Choroid plexus epithelial cell (primary cell): Measurements from ENCODE around the gene RAB36.

Experiments used
- DNase-seq: peaks from one replicate; pipeline ENCODE4 v3.0.0-alpha.2; 2010; ENCODE audit warnings: low read depth
- H3K4me3 ChIP-seq: 2 replicates; pipeline ENCODE4 v1.5.1; 2011; ENCODE audit warnings: low read depth, mild to moderate bottlenecking, control low read depth, low read length, moderate library complexity
- TF ChIP-seq, protein P1 (sequence below): conservative IDR thresholded peaks from 2 replicates; pipeline ENCODE4 v1.5.1; 2011; ENCODE audit warnings: low read depth, mild to moderate bottlenecking, control low read depth, inconsistent platforms, low read length, moderate library complexity

Gene RAB36

DNA sequence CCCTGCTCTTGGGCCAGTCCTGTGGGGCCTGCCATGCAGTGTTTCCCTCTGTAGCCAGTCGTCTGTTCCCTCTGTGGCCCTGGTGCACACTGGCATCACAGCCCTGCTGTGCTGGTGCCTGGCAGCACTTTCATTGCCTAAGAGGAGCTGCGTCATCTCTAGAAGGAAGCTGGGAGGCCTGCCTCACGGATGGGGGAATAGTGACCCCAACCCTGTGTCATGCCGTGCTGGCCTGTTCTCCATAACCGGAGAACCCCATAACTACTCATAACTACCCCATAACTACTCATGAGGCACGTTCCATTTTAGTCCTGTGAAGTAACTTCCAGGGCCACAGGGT, 14.0 kb downstream of the RAB36 start:
- H3K4me3 ChIP-seq, result no peak overlapping the region
- DNase-seq, result no peak
- TF ChIP-seq, protein P1, sequence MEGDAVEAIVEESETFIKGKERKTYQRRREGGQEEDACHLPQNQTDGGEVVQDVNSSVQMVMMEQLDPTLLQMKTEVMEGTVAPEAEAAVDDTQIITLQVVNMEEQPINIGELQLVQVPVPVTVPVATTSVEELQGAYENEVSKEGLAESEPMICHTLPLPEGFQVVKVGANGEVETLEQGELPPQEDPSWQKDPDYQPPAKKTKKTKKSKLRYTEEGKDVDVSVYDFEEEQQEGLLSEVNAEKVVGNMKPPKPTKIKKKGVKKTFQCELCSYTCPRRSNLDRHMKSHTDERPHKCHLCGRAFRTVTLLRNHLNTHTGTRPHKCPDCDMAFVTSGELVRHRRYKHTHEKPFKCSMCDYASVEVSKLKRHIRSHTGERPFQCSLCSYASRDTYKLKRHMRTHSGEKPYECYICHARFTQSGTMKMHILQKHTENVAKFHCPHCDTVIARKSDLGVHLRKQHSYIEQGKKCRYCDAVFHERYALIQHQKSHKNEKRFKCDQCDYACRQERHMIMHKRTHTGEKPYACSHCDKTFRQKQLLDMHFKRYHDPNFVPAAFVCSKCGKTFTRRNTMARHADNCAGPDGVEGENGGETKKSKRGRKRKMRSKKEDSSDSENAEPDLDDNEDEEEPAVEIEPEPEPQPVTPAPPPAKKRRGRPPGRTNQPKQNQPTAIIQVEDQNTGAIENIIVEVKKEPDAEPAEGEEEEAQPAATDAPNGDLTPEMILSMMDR, result no peak

- TF ChIP-seq, protein P1, result no peak
- no peak overlapping the region for H3K4me3 ChIP-seq
- no peak for DNase-seq
Observed at GRCh38 chr22:23161029-23161428, 15.8 kb downstream of the RAB36 start.

DNA sequence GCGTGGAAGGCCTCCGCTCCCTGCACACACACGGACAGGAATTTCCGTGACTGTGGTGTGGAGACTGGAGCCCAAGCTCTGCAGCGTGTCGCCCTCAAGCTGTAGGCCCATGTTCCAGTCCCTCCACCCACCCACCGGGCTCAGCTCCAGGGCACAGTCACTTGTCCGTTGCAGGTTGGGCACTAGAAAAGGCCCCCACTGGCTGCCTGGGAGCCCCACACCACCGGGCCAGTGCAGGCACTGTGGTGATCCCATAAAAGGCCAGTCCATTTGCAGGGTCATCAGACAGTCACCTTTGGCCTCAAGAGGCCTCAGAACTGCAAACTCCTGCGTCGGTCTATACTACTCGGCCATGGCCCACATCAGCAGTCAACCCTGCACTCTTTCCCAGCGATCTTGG, 16.3 kb downstream of the RAB36 start:
- H3K4me3 ChIP-seq, result no peak overlapping the region
- DNase-seq, result no peak
- TF ChIP-seq, protein P1, result no peak

DNA sequence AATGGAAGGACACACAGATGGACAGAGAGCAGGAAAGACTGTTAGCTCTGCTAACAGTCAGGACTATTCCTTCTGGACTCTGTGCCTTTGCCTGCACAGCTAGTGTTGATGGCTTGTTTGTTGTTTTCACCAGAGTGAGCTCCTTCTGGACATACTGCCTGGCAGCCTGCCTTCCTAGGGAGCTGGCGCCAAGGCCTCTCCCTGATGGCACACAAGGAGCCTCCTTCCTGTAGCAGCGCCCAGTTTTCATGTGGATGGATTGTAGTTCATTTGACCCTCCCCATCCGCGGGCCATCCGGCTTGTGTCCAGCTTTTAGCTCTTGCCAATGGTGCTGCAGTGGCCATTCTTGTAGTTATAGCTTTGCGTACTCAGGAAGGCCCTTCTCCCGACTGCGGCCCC, 18.4 kb downstream of the RAB36 start:
- H3K4me3 ChIP-seq, result no peak overlapping the region
- DNase-seq, result no peak
- TF ChIP-seq, protein P1, result no peak

- DNase-seq, result no peak
- TF ChIP-seq, protein P1, result no peak
- H3K4me3 ChIP-seq, result no peak overlapping the region
Observed at GRCh38 chr22:23164091-23164490, 18.8 kb downstream of the RAB36 start.

DNA sequence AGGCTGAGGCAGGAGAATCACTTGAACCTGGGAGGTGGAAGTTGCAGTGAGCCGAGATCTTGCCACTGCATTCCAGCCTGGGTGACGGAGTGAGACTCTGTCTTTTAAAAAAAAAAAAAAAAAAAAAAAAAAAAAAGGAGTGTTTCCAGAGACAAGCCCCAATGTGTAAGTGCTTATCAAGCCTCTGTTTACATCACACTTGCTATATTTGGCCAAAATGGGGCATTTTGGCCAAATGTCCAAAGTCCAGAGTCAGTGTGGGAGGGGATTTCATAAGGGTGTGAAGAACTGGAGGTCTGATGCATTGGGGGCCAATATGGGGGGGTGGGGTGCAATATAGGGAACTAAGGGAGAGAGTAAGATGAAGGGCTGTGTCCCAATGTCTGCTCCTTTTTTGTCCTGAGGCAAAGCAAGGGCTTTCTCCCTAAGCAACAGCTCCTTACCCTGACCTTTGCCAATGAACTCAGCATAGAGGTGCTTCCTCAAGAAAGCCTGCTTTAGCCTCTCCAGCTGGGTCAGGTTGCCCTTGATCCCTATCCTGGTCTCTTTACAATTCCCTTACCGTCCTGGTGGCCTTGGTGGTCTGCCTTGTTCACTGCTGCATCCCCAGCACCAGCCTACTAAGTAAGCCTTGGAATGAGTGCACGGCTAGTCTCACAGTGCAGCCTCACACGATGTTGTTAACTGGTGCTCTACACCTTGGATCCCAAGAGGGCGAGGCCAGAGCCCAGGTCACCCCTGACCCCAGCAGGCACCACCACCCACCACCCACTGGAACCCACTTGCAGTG, 21.0 kb downstream of the RAB36 start:
- no peak for DNase-seq
- no peak overlapping the region for H3K4me3 ChIP-seq
- TF ChIP-seq, protein P1, result no peak
